GM12892 (cell line): ENCODE data around the gene TMEM208.

ENCODE experiments used
- POLR2A ChIP-seq: IDR thresholded peaks from 2 replicates; pipeline ENCODE4 v1.6.1; 2011; ENCODE audit warnings: low read depth, low read length, control low read depth
- POLR2AphosphoS5 ChIP-seq: IDR thresholded peaks from 2 replicates; pipeline ENCODE4 v1.6.1; 2011; ENCODE audit warnings: low read depth, low read length, control low read depth
- TAF1 ChIP-seq: IDR thresholded peaks from 2 replicates; pipeline ENCODE4 v1.6.1; 2011; ENCODE audit warnings: low read depth, mild to moderate bottlenecking, control low read depth, low read length, borderline replicate concordance

DNA sequence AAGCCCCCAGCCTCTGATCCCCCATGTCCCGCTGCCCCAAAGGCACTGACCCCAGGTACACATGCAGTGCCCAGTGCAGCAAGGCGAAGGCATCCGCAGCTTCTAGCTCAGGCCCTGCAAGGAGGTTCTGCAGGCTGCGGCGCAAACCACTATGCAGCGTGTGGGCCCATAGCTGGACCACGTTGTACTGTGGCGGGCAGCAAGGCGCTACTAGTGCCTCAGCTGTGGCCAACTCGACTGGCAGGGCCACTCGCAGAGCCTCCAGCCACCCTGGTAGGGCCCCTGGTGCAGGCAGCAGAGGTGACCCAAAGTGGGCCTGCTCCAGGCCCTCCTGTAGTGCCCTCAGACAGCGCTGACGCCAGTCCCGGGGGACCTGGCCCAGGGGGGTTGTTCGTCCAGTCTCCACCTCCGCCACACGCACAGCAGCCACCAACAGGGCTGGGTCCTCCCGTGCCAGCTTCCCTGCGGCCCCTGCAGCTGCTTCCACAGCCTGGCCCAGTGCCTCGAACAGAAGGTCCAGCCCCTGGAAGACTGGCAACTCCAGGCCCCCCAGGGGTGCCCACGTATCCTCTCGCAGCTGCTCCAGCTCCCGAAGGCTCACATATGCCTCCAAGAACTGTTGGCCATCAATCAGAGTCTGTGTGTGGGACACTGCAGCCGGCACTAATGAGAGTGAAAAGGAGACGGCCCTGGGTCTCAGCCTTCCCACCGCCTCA, 39.6 kb upstream of the TMEM208 start:
- TF ChIP-seq POLR2A: no peak
- TF ChIP-seq TAF1: no peak
- no peak for TF ChIP-seq POLR2AphosphoS5
